Measurements from ENCODE around the gene SCAMP3. TPM values are rescaled to one million over a fixed set of nuclear protein-coding genes. Genes with fewer than 3 reads are reported as not detected.
"Not testable (repeated sequence)": the region's sequence is repeated elsewhere in the genome, so short reads cannot be mapped to it uniquely, and the experiment has no call there.

SCAMP3 gene
- polyA plus RNA-seq, 1 donor from 2014 or later = 34.6 TPM

GRCh38 chr1:155250246-155250632 lies 11.9 kb downstream of the SCAMP3 start:
- Histone ChIP-seq H2AFZ (ENCODE audit: low read depth, low read length) (no peak overlapping the region), H3K79me2 (replicated peaks; ENCODE audit: insufficient read depth, low read length) (peaks cover 8% of the 10 kb centered on the region), H3K4me2 (ENCODE audit: low read length) (no peak overlapping the region), H3K4me3 (ENCODE audit: low read length) (no peak overlapping the region), H3K27me3 (ENCODE audit: insufficient read depth, low read depth, low read length) (no peaks in the 10 kb centered on the region), H3K9me3 (ENCODE audit: low read length) (no peaks in the 10 kb centered on the region), H4K20me1 (ENCODE audit: insufficient read depth) (no peaks in the 10 kb centered on the region), H3K27ac (ENCODE audit: low read length) (no peak overlapping the region), H3K36me3 (ENCODE audit: insufficient read depth, low read length) (no peaks in the 10 kb centered on the region), H3F3A (ENCODE audit: insufficient read depth, low read length, poor library complexity, severe bottlenecking) (no peaks in the 10 kb centered on the region), H3K9ac (ENCODE audit: low read length) (no peak overlapping the region), H3K9me2 (ENCODE audit: insufficient read depth, low read length) (no peaks in the 10 kb centered on the region)
- TF ChIP-seq, protein P1, sequence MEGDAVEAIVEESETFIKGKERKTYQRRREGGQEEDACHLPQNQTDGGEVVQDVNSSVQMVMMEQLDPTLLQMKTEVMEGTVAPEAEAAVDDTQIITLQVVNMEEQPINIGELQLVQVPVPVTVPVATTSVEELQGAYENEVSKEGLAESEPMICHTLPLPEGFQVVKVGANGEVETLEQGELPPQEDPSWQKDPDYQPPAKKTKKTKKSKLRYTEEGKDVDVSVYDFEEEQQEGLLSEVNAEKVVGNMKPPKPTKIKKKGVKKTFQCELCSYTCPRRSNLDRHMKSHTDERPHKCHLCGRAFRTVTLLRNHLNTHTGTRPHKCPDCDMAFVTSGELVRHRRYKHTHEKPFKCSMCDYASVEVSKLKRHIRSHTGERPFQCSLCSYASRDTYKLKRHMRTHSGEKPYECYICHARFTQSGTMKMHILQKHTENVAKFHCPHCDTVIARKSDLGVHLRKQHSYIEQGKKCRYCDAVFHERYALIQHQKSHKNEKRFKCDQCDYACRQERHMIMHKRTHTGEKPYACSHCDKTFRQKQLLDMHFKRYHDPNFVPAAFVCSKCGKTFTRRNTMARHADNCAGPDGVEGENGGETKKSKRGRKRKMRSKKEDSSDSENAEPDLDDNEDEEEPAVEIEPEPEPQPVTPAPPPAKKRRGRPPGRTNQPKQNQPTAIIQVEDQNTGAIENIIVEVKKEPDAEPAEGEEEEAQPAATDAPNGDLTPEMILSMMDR (IDR thresholded peaks at IDR 0.05; ENCODE audit: poor library complexity, severe bottlenecking) = no peak
- TF ChIP-seq SMC3 (conservative IDR thresholded peaks at IDR 0.05; ENCODE audit: poor library complexity) (no peak), MXI1 (conservative IDR thresholded peaks at IDR 0.05; ENCODE audit: poor library complexity, severe bottlenecking) (no peak), TAF1 (IDR thresholded peaks at IDR 0.05; ENCODE audit: low read depth) (no peak), POLR2AphosphoS5 (IDR thresholded peaks at IDR 0.05) (no peak), EZH2 (IDR thresholded peaks at IDR 0.05; ENCODE audit: borderline replicate concordance, insufficient read depth, low read length, poor library complexity, severe bottlenecking) (no peak), EP300 (conservative IDR thresholded peaks at IDR 0.05; ENCODE audit: poor library complexity, severe bottlenecking) (no peak), RAD21 (conservative IDR thresholded peaks at IDR 0.05) (no peak)
- TF ChIP-seq, protein P2, sequence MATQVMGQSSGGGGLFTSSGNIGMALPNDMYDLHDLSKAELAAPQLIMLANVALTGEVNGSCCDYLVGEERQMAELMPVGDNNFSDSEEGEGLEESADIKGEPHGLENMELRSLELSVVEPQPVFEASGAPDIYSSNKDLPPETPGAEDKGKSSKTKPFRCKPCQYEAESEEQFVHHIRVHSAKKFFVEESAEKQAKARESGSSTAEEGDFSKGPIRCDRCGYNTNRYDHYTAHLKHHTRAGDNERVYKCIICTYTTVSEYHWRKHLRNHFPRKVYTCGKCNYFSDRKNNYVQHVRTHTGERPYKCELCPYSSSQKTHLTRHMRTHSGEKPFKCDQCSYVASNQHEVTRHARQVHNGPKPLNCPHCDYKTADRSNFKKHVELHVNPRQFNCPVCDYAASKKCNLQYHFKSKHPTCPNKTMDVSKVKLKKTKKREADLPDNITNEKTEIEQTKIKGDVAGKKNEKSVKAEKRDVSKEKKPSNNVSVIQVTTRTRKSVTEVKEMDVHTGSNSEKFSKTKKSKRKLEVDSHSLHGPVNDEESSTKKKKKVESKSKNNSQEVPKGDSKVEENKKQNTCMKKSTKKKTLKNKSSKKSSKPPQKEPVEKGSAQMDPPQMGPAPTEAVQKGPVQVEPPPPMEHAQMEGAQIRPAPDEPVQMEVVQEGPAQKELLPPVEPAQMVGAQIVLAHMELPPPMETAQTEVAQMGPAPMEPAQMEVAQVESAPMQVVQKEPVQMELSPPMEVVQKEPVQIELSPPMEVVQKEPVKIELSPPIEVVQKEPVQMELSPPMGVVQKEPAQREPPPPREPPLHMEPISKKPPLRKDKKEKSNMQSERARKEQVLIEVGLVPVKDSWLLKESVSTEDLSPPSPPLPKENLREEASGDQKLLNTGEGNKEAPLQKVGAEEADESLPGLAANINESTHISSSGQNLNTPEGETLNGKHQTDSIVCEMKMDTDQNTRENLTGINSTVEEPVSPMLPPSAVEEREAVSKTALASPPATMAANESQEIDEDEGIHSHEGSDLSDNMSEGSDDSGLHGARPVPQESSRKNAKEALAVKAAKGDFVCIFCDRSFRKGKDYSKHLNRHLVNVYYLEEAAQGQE (IDR thresholded peaks at IDR 0.05; ENCODE audit: borderline replicate concordance) = no peak

- Histone ChIP-seq H3K4me3 (ENCODE audit: low read length) (no peak overlapping the region), H3K4me2 (ENCODE audit: low read length) (no peak overlapping the region), H3K9ac (ENCODE audit: low read length) (no peak overlapping the region), H3K79me2 (replicated peaks; ENCODE audit: insufficient read depth, low read length) (no peaks in the 10 kb centered on the region), H3K9me3 (ENCODE audit: low read length) (no peaks in the 10 kb centered on the region), H3K9me2 (ENCODE audit: insufficient read depth, low read length) (no peaks in the 10 kb centered on the region), H3K27ac (ENCODE audit: low read length) (no peak overlapping the region), H2AFZ (ENCODE audit: low read depth, low read length) (no peak overlapping the region), H3K27me3 (ENCODE audit: insufficient read depth, low read depth, low read length) (no peaks in the 10 kb centered on the region), H3K36me3 (ENCODE audit: insufficient read depth, low read length) (no peaks in the 10 kb centered on the region), H4K20me1 (ENCODE audit: insufficient read depth) (no peaks in the 10 kb centered on the region), H3F3A (ENCODE audit: insufficient read depth, low read length, poor library complexity, severe bottlenecking) (no peaks in the 10 kb centered on the region)
- TF ChIP-seq POLR2AphosphoS5 (IDR thresholded peaks at IDR 0.05) (no peak), RAD21 (conservative IDR thresholded peaks at IDR 0.05) (no peak), EZH2 (IDR thresholded peaks at IDR 0.05; ENCODE audit: borderline replicate concordance, insufficient read depth, low read length, poor library complexity, severe bottlenecking) (no peak)
- TF ChIP-seq, protein P1 (IDR thresholded peaks at IDR 0.05; ENCODE audit: poor library complexity, severe bottlenecking) = no peak
Observed at GRCh38 chr1:155247667-155248553, 14.2 kb downstream of the SCAMP3 start.

GRCh38 chr1:155246796-155247195 lies 15.4 kb downstream of the SCAMP3 start:
- H3K27me3 ChIP-seq (ENCODE audit: insufficient read depth, low read depth, low read length); H4K20me1 ChIP-seq (ENCODE audit: insufficient read depth); H3K79me2 ChIP-seq (replicated peaks; ENCODE audit: insufficient read depth, low read length); H3K4me3 ChIP-seq (ENCODE audit: low read length); H3K4me2 ChIP-seq (ENCODE audit: low read length); H3K9me2 ChIP-seq (ENCODE audit: insufficient read depth, low read length); H3F3A ChIP-seq (ENCODE audit: insufficient read depth, low read length, poor library complexity, severe bottlenecking); H3K36me3 ChIP-seq (ENCODE audit: insufficient read depth, low read length); H3K9ac ChIP-seq (ENCODE audit: low read length); H3K9me3 ChIP-seq (ENCODE audit: low read length); H3K27ac ChIP-seq (ENCODE audit: low read length); H2AFZ ChIP-seq (ENCODE audit: low read depth, low read length): not testable (repeated sequence)
